KMS-11 (cell line): ENCODE data around the gene CPOX.

Source experiments
- H2AFZ ChIP-seq: fragments of 200-600 bp; sonication (generic); 2 replicates; pipeline ENCODE4 v1.6.1; 2016; ENCODE audit warnings: antibody characterized with exemption, mixed run types, low read depth
- H3K27ac ChIP-seq: fragments of 200-600 bp; sonication (generic); 2 replicates; pipeline ENCODE4 v1.6.1; 2016; ENCODE audit warnings: mild to moderate bottlenecking, mixed run types
- H3K27me3 ChIP-seq: fragments of 200-600 bp; sonication (generic); 2 replicates; pipeline ENCODE4 v1.6.1; 2017; ENCODE audit warnings: mild to moderate bottlenecking, low read depth, mixed run types, moderate library complexity; ENCODE audit not compliant: insufficient read depth
- H3K36me3 ChIP-seq: fragments of 200-600 bp; sonication (generic); 2 replicates; pipeline ENCODE4 v1.6.1; 2017; ENCODE audit warnings: mild to moderate bottlenecking, mixed run types; ENCODE audit not compliant: insufficient read depth
- H3K4me1 ChIP-seq: fragments of 200-600 bp; sonication (generic); 2 replicates; pipeline ENCODE4 v1.6.1; 2016; ENCODE audit warnings: mild to moderate bottlenecking, low read depth, mixed run types; ENCODE audit not compliant: poor library complexity, severe bottlenecking
- H3K4me2 ChIP-seq: fragments of 200-600 bp; sonication (generic); 2 replicates; pipeline ENCODE4 v1.7.0; 2016; ENCODE audit warnings: mild to moderate bottlenecking, mixed run types
- H3K4me3 ChIP-seq: fragments of 200-600 bp; sonication (generic); IDR thresholded peaks from 2 replicates; pipeline ENCODE4 v1.6.1; 2017; ENCODE audit warnings: low read depth, low read length, mixed read lengths; ENCODE audit not compliant: insufficient read depth
- H3K79me2 ChIP-seq: fragments of 200-600 bp; sonication (generic); 2 replicates; pipeline ENCODE4 v1.6.1; 2016; ENCODE audit warnings: low read depth, mixed run types; ENCODE audit not compliant: insufficient read depth
- H3K9ac ChIP-seq: fragments of 200-600 bp; sonication (generic); 2 replicates; pipeline ENCODE4 v1.6.1; 2016; ENCODE audit warnings: mild to moderate bottlenecking, mixed run types
- H4K20me1 ChIP-seq: fragments of 200-600 bp; sonication (generic); 2 replicates; pipeline ENCODE4 v1.6.1; 2016; ENCODE audit warnings: mild to moderate bottlenecking, mixed run types; ENCODE audit not compliant: insufficient read depth
- TF ChIP-seq, protein P1 (sequence below): fragments of 200-600 bp; sonication (generic); conservative IDR thresholded peaks from 2 replicates; pipeline ENCODE4 v1.6.1; 2017; ENCODE audit warnings: low read depth, mild to moderate bottlenecking, antibody characterized with exemption, low read length, moderate library complexity, mixed read lengths

The CPOX gene

DNA sequence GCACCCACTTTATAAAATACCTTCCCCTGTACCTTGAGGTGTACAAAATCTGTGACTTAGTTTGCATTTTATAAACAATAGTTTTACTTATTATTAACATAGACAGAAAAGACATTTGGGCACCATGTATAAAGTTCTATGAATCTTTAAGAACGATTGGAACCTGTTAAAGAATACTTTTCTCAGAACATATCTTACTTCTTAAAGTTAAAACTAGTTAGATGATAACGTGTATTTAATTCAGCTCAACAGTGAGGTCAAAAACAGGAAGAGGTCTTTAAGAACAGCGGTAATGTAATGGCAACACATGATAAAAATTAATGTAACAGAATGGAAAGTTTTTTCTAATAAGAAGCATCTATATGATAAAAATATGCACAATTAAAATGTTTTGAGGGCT lies 25.0 kb downstream of the CPOX start:
- H4K20me1 ChIP-seq: no peaks in the 10 kb centered on the region
- no peaks in the 10 kb centered on the region for H3K79me2 ChIP-seq
- peaks cover 73% of the 10 kb centered on the region for H3K4me1 ChIP-seq
- no peak overlapping the region for H3K9ac ChIP-seq
- H3K27ac ChIP-seq: peak overlapping the region; percentile 47; the same call in 1 of the 2 replicates
- TF ChIP-seq, protein P1, sequence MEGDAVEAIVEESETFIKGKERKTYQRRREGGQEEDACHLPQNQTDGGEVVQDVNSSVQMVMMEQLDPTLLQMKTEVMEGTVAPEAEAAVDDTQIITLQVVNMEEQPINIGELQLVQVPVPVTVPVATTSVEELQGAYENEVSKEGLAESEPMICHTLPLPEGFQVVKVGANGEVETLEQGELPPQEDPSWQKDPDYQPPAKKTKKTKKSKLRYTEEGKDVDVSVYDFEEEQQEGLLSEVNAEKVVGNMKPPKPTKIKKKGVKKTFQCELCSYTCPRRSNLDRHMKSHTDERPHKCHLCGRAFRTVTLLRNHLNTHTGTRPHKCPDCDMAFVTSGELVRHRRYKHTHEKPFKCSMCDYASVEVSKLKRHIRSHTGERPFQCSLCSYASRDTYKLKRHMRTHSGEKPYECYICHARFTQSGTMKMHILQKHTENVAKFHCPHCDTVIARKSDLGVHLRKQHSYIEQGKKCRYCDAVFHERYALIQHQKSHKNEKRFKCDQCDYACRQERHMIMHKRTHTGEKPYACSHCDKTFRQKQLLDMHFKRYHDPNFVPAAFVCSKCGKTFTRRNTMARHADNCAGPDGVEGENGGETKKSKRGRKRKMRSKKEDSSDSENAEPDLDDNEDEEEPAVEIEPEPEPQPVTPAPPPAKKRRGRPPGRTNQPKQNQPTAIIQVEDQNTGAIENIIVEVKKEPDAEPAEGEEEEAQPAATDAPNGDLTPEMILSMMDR: no peak
- peak overlapping the region; percentile 38; the same call in 1 of the 2 replicates for H3K4me2 ChIP-seq
- H3K4me3 ChIP-seq: no peak overlapping the region
- no peaks in the 10 kb centered on the region for H3K27me3 ChIP-seq
- peak overlapping the region; percentile 25; the same call in 1 of the 2 replicates for H2AFZ ChIP-seq
- H3K36me3 ChIP-seq: no peaks in the 10 kb centered on the region

DNA sequence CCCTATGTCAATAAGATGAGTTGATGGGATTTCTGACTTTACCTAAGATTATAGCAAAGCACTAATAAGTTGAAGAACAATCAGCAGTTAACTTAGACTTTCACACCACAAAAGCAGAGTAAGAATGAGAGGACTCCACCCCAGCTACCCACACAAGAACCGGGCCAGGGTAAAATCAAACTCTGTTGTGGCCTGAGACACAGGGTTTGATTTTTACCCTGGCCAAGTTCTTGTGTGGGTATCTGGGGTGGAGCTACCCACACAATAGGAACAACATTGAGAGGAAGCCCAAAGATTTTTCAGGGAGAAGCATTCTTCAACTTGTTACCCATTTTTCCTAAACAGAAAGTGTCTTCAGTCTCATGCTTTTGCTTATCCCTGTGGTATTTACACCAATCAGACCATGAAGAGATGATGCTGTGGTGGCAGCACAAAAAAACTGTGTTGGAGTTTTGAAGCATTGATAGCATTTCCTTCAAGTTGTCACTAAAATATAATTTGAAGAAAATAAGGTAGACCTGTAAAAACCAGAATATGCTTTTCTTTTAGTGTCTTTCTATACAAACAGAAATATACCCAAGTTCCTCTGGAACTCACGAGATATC lies 25.6 kb downstream of the CPOX start:
- no peaks in the 10 kb centered on the region for H4K20me1 ChIP-seq

DNA sequence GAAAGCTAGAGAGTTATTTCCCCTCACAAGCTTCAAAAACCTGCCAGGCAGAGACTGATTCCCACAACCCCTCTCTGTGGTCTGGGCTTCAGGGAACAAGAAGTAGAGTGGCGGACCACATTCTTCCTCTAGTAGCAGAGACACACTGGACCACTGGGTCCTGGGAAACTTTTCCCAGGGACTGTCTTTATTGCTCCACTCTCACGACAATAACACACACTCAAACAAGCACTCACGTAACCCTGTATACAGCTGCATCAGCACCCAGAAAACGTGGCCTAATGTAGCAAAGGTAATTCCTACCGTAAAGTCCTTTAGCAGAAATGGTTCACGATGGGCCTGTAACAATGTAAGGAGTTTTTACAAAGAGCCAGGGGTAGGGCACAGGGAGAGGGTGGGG lies 27.6 kb downstream of the CPOX start:
- H3K4me2 ChIP-seq: no peak overlapping the region
- H2AFZ ChIP-seq: no peak overlapping the region
- H3K27ac ChIP-seq: no peak overlapping the region; the same call in 1 of the 2 replicates

More for the DNA sequence above, 25.6 kb downstream of the CPOX start:
- no peaks in the 10 kb centered on the region for H3K79me2 ChIP-seq
- H3K36me3 ChIP-seq: no peaks in the 10 kb centered on the region
- H3K9ac ChIP-seq: no peak overlapping the region
- H2AFZ ChIP-seq: peak overlapping the region; percentile 25; the same call in 1 of the 2 replicates
- H3K4me2 ChIP-seq: peak overlapping the region; percentile 38
- no peaks in the 10 kb centered on the region for H3K27me3 ChIP-seq
- H3K4me3 ChIP-seq: no peak overlapping the region
- peaks cover 73% of the 10 kb centered on the region for H3K4me1 ChIP-seq
- TF ChIP-seq, protein P1: no peak
- peak overlapping the region; percentile 47 for H3K27ac ChIP-seq

DNA sequence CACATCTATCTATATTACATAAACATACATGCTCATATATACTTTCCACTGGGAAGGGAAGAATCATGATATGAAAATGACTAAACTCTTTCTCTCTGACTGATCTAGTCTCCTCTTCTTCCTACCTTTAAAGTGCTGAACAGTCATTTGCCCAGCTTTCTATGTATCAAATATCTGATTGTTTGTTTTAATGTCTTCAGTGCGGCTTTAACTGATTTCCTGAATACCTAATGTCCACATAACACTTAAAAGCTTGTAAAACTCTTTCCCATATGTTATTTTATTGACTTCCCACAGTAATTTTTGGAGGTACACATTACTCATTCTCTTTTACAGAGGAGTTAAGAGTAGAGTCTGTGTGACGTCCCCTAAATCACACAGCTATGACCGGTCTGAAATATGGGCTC lies 28.2 kb downstream of the CPOX start:
- Histone ChIP-seq H3K79me2 (no peaks in the 10 kb centered on the region), H3K9ac (no peak overlapping the region), H4K20me1 (no peaks in the 10 kb centered on the region), H3K36me3 (no peaks in the 10 kb centered on the region), H3K4me3 (no peak overlapping the region), H3K27me3 (no peaks in the 10 kb centered on the region), H3K4me2 (peak overlapping the region; percentile 47), H3K27ac (peak overlapping the region; percentile 87), H2AFZ (no peak overlapping the region), H3K4me1 (peaks cover 83% of the 10 kb centered on the region)
- TF ChIP-seq, protein P1: no peak

More for the DNA sequence above, 27.6 kb downstream of the CPOX start:
- Histone ChIP-seq H4K20me1 (no peaks in the 10 kb centered on the region), H3K36me3 (no peaks in the 10 kb centered on the region), H3K9ac (no peak overlapping the region), H3K4me1 (peaks cover 79% of the 10 kb centered on the region), H3K4me3 (no peak overlapping the region), H3K27me3 (no peaks in the 10 kb centered on the region), H3K79me2 (no peaks in the 10 kb centered on the region)
- TF ChIP-seq, protein P1: no peak
